Subcutaneous abdominal adipose tissue (tissue), 5 donors: ENCODE data around the gene RGPD6.
"Not testable (repeated sequence)": the region's sequence is repeated elsewhere in the genome, so short reads cannot be mapped to it uniquely, and the experiment has no call there.

Experiments used
- H3K27ac ChIP-seq: one replicate; pipeline ENCODE4 v1.7.0; 2013; ENCODE audit warnings: low read depth, mild to moderate bottlenecking, inconsistent platforms, low read length, moderate library complexity
- H3K27me3 ChIP-seq, 5 donors: one replicate each; pipeline ENCODE4 v1.7.0; 2013; ENCODE audit warnings: low read length in 5 of 5, inconsistent platforms in 1 of 5; ENCODE audit not compliant: control insufficient read depth in 5 of 5, insufficient read depth in 4 of 5
- H3K36me3 ChIP-seq, 5 donors: one replicate each; pipeline ENCODE4 v1.7.0; 2013; ENCODE audit warnings: low read length in 5 of 5; ENCODE audit not compliant: control insufficient read depth in 5 of 5, insufficient read depth in 5 of 5
- H3K4me1 ChIP-seq, 5 donors: one replicate each; pipeline ENCODE4 v1.7.0; 2013; ENCODE audit warnings: low read length in 5 of 5, mild to moderate bottlenecking in 3 of 5, moderate library complexity in 1 of 5; ENCODE audit not compliant: control insufficient read depth in 5 of 5, insufficient read depth in 5 of 5
- H3K4me3 ChIP-seq, 5 donors: one replicate each; pipeline ENCODE4 v1.7.0; 2013; ENCODE audit warnings: low read length in 5 of 5, low read depth in 1 of 5
- H3K9ac ChIP-seq, 5 donors: one replicate each; pipeline ENCODE4 v1.7.0; 2013; ENCODE audit warnings: low read length in 5 of 5, mild to moderate bottlenecking in 4 of 5, moderate library complexity in 3 of 5
- H3K9me3 ChIP-seq, 5 donors: one replicate each; pipeline ENCODE4 v1.7.0; 2013; ENCODE audit warnings: low read length in 5 of 5; ENCODE audit not compliant: control insufficient read depth in 5 of 5
- donor health status: healthy.
- donor health status: healthy.
- donor health status: healthy.
- donor health status: healthy.
- donor health status: healthy.

The RGPD6 gene

GRCh38 chr2:110481200-110481599, 95.8 kb downstream of the RGPD6 start:
- H3K36me3 ChIP-seq, H3K9ac ChIP-seq, H3K4me1 ChIP-seq, H3K27ac ChIP-seq, H3K4me3 ChIP-seq, H3K27me3 ChIP-seq, H3K9me3 ChIP-seq: not testable (repeated sequence)

- not testable (repeated sequence) for H3K4me3 ChIP-seq, H3K9ac ChIP-seq, H3K9me3 ChIP-seq, H3K27me3 ChIP-seq, H3K4me1 ChIP-seq, H3K27ac ChIP-seq, H3K36me3 ChIP-seq
Measured at GRCh38 chr2:110480084-110480483, 96.9 kb downstream of the RGPD6 start.

- not testable (repeated sequence) for H3K9me3 ChIP-seq, H3K4me1 ChIP-seq, H3K27ac ChIP-seq, H3K4me3 ChIP-seq, H3K36me3 ChIP-seq, H3K9ac ChIP-seq, H3K27me3 ChIP-seq
Measured at GRCh38 chr2:110477370-110477769, 99.7 kb downstream of the RGPD6 start.

GRCh38 chr2:110476952-110477351, 100.1 kb downstream of the RGPD6 start:
- not testable (repeated sequence) for H3K36me3 ChIP-seq, H3K9ac ChIP-seq, H3K4me1 ChIP-seq, H3K4me3 ChIP-seq, H3K27me3 ChIP-seq, H3K9me3 ChIP-seq, H3K27ac ChIP-seq

GRCh38 chr2:110475627-110476359, 101.2 kb downstream of the RGPD6 start:
- H3K9me3 ChIP-seq, H3K36me3 ChIP-seq, H3K9ac ChIP-seq, H3K4me1 ChIP-seq, H3K4me3 ChIP-seq, H3K27ac ChIP-seq, H3K27me3 ChIP-seq: not testable (repeated sequence)

GRCh38 chr2:110474898-110475297, 102.1 kb downstream of the RGPD6 start:
- H3K27me3 ChIP-seq, H3K9me3 ChIP-seq: not testable (repeated sequence)

GRCh38 chr2:110473059-110473358, 104.0 kb downstream of the RGPD6 start:
- H3K27ac ChIP-seq, H3K9ac ChIP-seq, H3K4me1 ChIP-seq, H3K27me3 ChIP-seq, H3K4me3 ChIP-seq, H3K36me3 ChIP-seq, H3K9me3 ChIP-seq: not testable (repeated sequence)

More at GRCh38 chr2:110474898-110475297, 102.1 kb downstream of the RGPD6 start:
- not testable (repeated sequence) for H3K36me3 ChIP-seq, H3K9ac ChIP-seq, H3K4me1 ChIP-seq, H3K4me3 ChIP-seq, H3K27ac ChIP-seq

GRCh38 chr2:110472171-110473058, 104.6 kb downstream of the RGPD6 start, which contains the start of gene LIMS4:
TSS of gene LIMS4 (minus strand) at chr2:110472816. CDS start at chr2:110472778, 38 bp downstream.
- H3K9me3 ChIP-seq, H3K36me3 ChIP-seq, H3K4me1 ChIP-seq, H3K27ac ChIP-seq, H3K9ac ChIP-seq, H3K4me3 ChIP-seq, H3K27me3 ChIP-seq: not testable (repeated sequence)

- H3K9me3 ChIP-seq, H3K4me3 ChIP-seq, H3K4me1 ChIP-seq, H3K27me3 ChIP-seq, H3K36me3 ChIP-seq, H3K9ac ChIP-seq, H3K27ac ChIP-seq: not testable (repeated sequence)
Measured at GRCh38 chr2:110468921-110469320, 108.1 kb downstream of the RGPD6 start.

GRCh38 chr2:110465312-110465711, 111.7 kb downstream of the RGPD6 start:
- not testable (repeated sequence) for H3K36me3 ChIP-seq, H3K27me3 ChIP-seq, H3K9me3 ChIP-seq, H3K4me3 ChIP-seq, H3K9ac ChIP-seq, H3K4me1 ChIP-seq, H3K27ac ChIP-seq
